PC-9 (cell line): ENCODE data around the gene C1GALT1C1L.

Experiments used
- CTCF ChIP-seq: fragments of 200-600 bp; sonication (generic); conservative IDR thresholded peaks from 2 replicates; pipeline ENCODE4 v1.6.1; 2017; ENCODE audit warnings: mixed run types, antibody characterized with exemption, mild to moderate bottlenecking, moderate library complexity
- EZH2 ChIP-seq: fragments of 200-600 bp; sonication (generic); IDR thresholded peaks from 2 replicates; pipeline ENCODE4 v1.8.0; 2017; ENCODE audit warnings: antibody characterized with exemption, low read depth

DNA sequence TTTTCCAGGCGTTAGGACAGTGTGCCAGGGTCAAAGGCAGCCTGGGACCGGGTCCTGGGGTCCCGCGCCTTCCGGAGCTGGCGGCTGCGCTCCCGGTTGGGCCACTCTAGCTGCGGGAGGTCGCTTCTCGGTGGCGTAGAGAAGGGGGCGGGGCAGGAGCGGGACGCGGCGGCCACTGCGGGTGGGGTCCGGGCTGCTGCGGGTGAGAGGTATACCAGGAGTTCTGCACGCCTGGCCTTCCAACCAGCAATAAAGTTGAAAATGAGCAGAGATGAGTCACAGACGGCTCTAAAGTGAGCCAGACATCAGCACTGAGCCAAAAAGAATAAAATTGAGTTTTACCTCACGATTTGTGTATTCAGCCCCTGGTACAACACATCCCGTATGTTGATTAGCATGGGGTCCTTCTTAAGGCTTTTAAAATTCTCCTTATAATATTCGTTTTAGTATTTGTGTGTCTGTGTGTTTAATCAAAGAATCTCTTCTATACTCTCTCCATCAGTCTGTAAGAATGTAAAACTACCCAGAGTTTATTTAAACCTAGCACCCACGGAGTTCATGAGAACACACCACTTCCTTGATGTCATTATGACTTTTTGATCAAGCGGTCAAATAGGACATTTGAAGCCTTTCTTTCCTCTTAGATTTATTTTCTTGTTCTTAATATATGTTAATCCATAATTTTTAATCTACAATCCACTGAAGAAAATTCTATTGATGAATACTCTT, at the start of gene C1GALT1C1L:
- TF ChIP-seq EZH2 (no peak), CTCF (no peak)
